22Rv1 (cell line): ENCODE data around the gene SETD5.

ENCODE experiments used
- H3K27ac ChIP-seq: fragments of 450-650 bp; 2 replicates; pipeline ENCODE4 v1.5.1; 2017
- ZFX ChIP-seq: fragments of 450-650 bp; IDR thresholded peaks from 2 replicates; pipeline ENCODE4 v1.6.1; 2017; ENCODE audit warnings: antibody characterized with exemption, borderline replicate concordance
- TF ChIP-seq, protein P1 (sequence below): fragments of 450-650 bp; IDR thresholded peaks from 2 replicates; pipeline ENCODE4 v1.5.1; 2017; ENCODE audit warnings: mild to moderate bottlenecking

The SETD5 gene

DNA sequence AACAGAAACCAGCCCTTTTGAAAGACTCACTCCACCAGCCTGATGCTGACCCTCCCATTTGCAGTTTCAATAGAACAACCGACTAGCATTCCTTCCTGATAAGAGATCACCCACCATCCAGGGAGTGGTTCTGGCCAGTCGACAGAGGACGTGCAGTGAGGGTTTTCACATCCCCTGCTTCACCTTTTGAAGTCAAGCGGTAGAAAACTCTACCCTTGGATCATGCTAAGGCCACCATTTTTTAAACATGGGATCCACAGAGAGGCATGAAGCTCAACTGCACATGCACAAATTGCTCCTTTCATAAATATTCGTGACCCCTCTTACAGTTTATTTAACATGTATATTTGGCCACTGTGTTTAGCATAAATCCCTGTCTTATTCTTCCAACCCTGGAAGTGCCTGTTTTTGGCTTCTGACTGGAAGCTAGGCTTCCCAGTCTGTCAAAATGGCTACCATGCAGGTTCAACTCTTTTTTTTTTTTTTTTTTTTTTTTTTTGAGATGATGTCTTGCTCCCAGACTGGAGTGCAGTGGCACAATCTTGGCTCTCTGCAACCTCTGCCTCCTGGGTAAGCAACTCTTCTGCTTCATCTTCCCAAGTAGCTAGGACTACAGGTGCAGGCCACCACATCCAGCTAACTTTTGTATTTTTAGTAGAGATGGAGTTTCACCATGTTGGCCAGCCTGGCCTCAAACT lies 35.6 kb upstream of the SETD5 start:
- peak overlapping the region; percentile 95 for H3K27ac ChIP-seq
- TF ChIP-seq ZFX = no peak
- TF ChIP-seq, protein P1, sequence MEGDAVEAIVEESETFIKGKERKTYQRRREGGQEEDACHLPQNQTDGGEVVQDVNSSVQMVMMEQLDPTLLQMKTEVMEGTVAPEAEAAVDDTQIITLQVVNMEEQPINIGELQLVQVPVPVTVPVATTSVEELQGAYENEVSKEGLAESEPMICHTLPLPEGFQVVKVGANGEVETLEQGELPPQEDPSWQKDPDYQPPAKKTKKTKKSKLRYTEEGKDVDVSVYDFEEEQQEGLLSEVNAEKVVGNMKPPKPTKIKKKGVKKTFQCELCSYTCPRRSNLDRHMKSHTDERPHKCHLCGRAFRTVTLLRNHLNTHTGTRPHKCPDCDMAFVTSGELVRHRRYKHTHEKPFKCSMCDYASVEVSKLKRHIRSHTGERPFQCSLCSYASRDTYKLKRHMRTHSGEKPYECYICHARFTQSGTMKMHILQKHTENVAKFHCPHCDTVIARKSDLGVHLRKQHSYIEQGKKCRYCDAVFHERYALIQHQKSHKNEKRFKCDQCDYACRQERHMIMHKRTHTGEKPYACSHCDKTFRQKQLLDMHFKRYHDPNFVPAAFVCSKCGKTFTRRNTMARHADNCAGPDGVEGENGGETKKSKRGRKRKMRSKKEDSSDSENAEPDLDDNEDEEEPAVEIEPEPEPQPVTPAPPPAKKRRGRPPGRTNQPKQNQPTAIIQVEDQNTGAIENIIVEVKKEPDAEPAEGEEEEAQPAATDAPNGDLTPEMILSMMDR = no peak

GRCh38 chr3:9362731-9363530 lies 34.5 kb upstream of the SETD5 start, which contains the start of gene THUMPD3:
TSS of gene THUMPD3 (plus strand) at chr3:9363054. CDS start at chr3:9365069, 2,015 bp downstream.
- peak within 1 kb of the TSS; percentile 95 for H3K27ac ChIP-seq
- TF ChIP-seq, protein P1 = no peak
- no peak for TF ChIP-seq ZFX

DNA sequence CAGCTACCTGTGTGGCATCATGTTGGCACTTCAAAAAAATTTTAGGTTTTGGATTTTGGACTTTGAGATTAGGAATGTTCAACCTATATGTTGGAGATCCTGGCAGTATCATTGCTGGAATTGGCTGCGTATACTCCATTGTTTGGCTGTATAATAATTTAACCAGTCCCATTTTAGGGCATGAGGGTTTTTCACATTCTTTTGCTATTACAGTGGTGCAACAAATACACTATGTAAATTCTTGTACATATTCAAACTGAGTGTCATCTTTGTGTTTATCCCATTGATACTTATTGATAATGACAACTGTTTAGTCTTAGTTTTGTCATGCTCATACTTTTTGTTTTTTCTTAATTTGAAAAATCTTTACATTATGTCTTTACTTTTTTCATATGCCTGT lies 27.9 kb upstream of the SETD5 start:
- no peak for TF ChIP-seq ZFX
- TF ChIP-seq, protein P1 = no peak
- no peak overlapping the region for H3K27ac ChIP-seq

- no peak overlapping the region for H3K27ac ChIP-seq
- TF ChIP-seq, protein P1 = no peak
- no peak for TF ChIP-seq ZFX
These were observed 23.9 kb upstream of the SETD5 start for GRCh38 chr3:9373465-9373864.

GRCh38 chr3:9377981-9378380 lies 19.4 kb upstream of the SETD5 start:
- TF ChIP-seq, protein P1 = no peak
- TF ChIP-seq ZFX = no peak

DNA sequence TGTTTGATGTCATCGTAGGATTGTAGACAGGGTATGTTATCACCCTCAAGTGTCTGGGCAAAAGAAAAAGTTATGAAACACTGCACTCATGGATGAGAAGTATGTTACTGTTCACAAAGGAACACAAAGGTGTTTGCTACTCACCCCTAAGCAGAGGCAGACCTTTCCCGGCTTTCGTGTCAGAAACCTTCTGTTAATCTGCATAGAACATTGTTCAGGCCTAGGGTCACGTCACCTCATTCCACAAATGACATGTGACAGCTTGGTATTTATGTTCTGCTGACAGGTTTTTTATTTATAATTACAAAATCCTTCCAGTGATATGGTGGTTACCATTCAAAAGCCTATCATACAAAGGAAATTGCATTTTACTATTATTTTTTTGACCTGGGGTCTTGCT lies 18.1 kb upstream of the SETD5 start:
- no peak overlapping the region for H3K27ac ChIP-seq
- TF ChIP-seq ZFX = no peak
- TF ChIP-seq, protein P1 = no peak

More at GRCh38 chr3:9377981-9378380, 19.4 kb upstream of the SETD5 start:
- H3K27ac ChIP-seq = no peak overlapping the region; the same call in 1 of the 2 replicates

- no peak overlapping the region for H3K27ac ChIP-seq
- no peak for TF ChIP-seq ZFX
- TF ChIP-seq, protein P1 = no peak
These were observed 17.4 kb upstream of the SETD5 start for GRCh38 chr3:9380014-9380413.
